Measurements from ENCODE around the gene SLAMF8. TPM values are rescaled to one million over a fixed set of nuclear protein-coding genes. Genes with fewer than 3 reads are reported as not detected.

Gene SLAMF8
- total RNA-seq, 2 experiments from 2014 or later: 1.1 to 1.8 TPM

GRCh38 chr1:159845751-159846629 is 19.3 kb downstream of the SLAMF8 start:
- no peak overlapping the region for H3K27ac Mint-ChIP-seq
- DNase-seq: no peak
- no peak overlapping the region for H3K4me3 Mint-ChIP-seq
- ATAC-seq (ENCODE audit: low read depth): no peak
- no peaks in the 10 kb centered on the region for H3K36me3 Mint-ChIP-seq
- peaks cover 14% of the 10 kb centered on the region for H3K27me3 Mint-ChIP-seq
- H3K4me1 Mint-ChIP-seq: peaks cover 6% of the 10 kb centered on the region
- POLR2A ChIA-PET: no interaction called here
- no peaks in the 10 kb centered on the region for H3K9me3 Mint-ChIP-seq

DNA sequence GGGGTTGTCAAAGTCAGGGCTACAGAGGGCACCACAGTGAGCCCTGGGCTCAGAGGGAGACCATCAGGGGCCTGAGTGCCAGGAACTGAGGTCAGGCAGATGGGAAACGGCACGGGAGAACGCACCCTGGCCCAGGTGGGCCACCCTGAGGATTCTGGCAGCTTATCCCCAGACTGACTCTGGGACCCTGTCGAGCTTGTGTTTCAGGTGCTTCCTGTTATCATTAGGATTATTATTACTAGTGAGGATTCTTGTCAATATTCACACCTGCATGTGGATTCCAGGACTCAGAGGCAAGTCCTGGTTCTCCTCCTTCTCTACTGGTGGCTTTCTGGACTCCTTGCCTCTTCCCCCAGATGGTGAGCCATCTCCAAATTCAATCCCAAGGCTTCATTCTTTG is 20.6 kb downstream of the SLAMF8 start:
- DNase-seq: no peak
- no peak for ATAC-seq (ENCODE audit: low read depth)
- peaks cover 17% of the 10 kb centered on the region for H3K27me3 Mint-ChIP-seq
- H3K4me1 Mint-ChIP-seq: peaks cover 6% of the 10 kb centered on the region
- no peaks in the 10 kb centered on the region for H3K36me3 Mint-ChIP-seq
- H3K27ac Mint-ChIP-seq: no peak overlapping the region
- H3K9me3 Mint-ChIP-seq: no peaks in the 10 kb centered on the region
- no peak overlapping the region for H3K4me3 Mint-ChIP-seq
- POLR2A ChIA-PET: no interaction called here

DNA sequence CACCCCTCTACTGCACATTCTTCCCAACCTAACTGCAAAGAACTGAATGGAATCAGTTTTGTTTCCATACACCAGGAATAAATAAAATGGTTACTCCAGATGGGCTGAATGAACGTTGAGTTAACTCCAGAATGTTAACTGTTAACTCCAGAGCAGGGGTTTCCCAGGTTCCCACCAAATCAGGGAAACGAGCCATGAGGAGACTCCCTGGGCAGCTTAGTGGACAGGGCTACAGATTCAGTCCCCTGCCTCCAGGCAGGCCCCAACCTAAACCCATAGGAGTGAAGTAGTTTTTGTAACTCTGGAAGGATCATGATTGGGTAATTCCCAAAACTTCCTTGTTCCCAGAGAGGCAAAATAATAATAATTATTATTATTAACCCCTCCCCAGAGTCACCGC is 21.7 kb downstream of the SLAMF8 start:
- peaks cover 9% of the 10 kb centered on the region for H3K4me1 Mint-ChIP-seq
- no peak overlapping the region for H3K27ac Mint-ChIP-seq
- DNase-seq: no peak
- POLR2A ChIA-PET: no interaction called here
- no peaks in the 10 kb centered on the region for H3K9me3 Mint-ChIP-seq
- no peak overlapping the region for H3K4me3 Mint-ChIP-seq
- H3K36me3 Mint-ChIP-seq: no peaks in the 10 kb centered on the region
- H3K27me3 Mint-ChIP-seq: peaks cover 21% of the 10 kb centered on the region
- no peak for ATAC-seq (ENCODE audit: low read depth)

DNA sequence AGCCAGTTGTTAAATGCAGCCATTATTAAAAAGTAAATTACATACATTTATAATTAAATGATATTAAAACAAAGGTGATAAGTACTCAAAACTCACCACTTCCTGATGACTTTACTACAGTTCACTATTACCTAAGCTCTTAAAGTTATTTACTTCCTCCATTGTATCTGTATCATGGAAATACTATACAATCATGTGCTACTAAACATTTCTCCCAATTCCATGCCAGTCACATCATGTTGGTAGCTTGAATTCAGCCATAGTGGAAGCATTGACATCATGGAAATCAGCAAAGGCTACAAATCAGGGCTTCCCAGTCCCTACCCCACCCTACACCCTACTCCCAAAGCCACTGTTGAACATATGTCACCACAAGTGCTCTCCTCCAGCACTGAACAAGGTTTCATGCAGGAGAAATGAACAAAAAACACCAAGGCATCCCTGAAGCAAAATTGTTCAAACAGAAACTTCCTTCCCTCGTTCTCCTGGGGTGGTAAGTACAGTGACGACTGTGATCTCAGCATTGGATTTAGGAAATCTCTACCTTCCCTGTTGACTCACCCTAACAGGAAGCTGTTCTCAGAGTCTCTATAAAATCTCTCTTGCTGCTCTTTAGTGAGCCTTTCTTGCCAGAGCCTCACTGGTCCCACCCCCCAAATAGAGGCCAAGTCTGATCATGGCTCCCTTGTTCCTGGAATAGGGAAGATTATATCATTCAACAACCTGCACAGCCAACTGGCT is 23.1 kb downstream of the SLAMF8 start:
- no peak overlapping the region for H3K27ac Mint-ChIP-seq
- H3K36me3 Mint-ChIP-seq: no peaks in the 10 kb centered on the region
- H3K27me3 Mint-ChIP-seq: peaks cover 13% of the 10 kb centered on the region
- POLR2A ChIA-PET: no interaction called here
- H3K4me3 Mint-ChIP-seq: no peak overlapping the region
- no peaks in the 10 kb centered on the region for H3K9me3 Mint-ChIP-seq
- ATAC-seq (ENCODE audit: low read depth) (no peak), DNase-seq (no peak)
- peaks cover 15% of the 10 kb centered on the region for H3K4me1 Mint-ChIP-seq

DNA sequence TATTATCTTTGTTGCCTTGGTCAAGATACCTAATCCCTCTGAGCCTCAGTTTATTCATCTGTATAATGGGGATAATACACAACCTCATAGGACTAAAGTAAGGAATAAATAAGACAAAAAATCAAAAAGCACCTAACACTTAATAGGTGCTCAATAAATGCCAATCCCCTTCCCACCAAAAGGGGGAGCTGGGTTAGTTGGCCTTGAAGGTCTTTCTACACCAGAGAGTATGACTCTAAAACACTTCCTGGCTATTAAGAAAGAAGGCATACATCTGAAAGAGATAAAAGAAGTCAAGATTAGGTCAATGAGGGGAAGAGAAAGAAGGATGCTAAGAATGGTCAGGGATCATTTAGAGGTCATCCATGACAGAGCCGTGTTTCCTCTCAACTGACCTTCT is 24.7 kb downstream of the SLAMF8 start:
- H3K4me3 Mint-ChIP-seq: no peak overlapping the region

GRCh38 chr1:159853417-159854115 is 26.9 kb downstream of the SLAMF8 start:
- H3K36me3 Mint-ChIP-seq: no peaks in the 10 kb centered on the region
- peak overlapping the region; percentile 76 for H3K4me3 Mint-ChIP-seq
- ATAC-seq (ENCODE audit: low read depth) (no peak), DNase-seq (no peak)
- POLR2A ChIA-PET: interaction anchor here (0.7 to 1.6 kb wide), 2 partner anchors 19 to 27 kb away, joined by 5 read pairs; partner anchors contain the start of gene SLAMF8
- no peaks in the 10 kb centered on the region for H3K9me3 Mint-ChIP-seq
- no peak overlapping the region for H3K27ac Mint-ChIP-seq
- H3K27me3 Mint-ChIP-seq: peaks cover 13% of the 10 kb centered on the region
- peaks cover 14% of the 10 kb centered on the region for H3K4me1 Mint-ChIP-seq

More for the DNA sequence above, 24.7 kb downstream of the SLAMF8 start:
- ATAC-seq (ENCODE audit: low read depth) (no peak), DNase-seq (no peak)
- Mint-ChIP-seq H3K27me3 (peaks cover 13% of the 10 kb centered on the region), H3K4me1 (peaks cover 18% of the 10 kb centered on the region), H3K27ac (no peak overlapping the region), H3K9me3 (no peaks in the 10 kb centered on the region), H3K36me3 (no peaks in the 10 kb centered on the region)
- POLR2A ChIA-PET: no interaction called here

GRCh38 chr1:159854116-159854692 is 27.5 kb downstream of the SLAMF8 start:
- peaks cover 11% of the 10 kb centered on the region for H3K27me3 Mint-ChIP-seq
- POLR2A ChIA-PET: interaction anchor here (1.0 to 1.6 kb wide), 2 partner anchors 28 to 71 kb away, joined by 3 to 5 read pairs; partner anchors contain the start of genes SLAMF8 and TAGLN2
- peak overlapping the region; percentile 76 for H3K4me3 Mint-ChIP-seq
- no peaks in the 10 kb centered on the region for H3K36me3 Mint-ChIP-seq
- DNase-seq (no peak), ATAC-seq (ENCODE audit: low read depth) (peak; percentile 20)
- peak overlapping the region; percentile 16 for H3K27ac Mint-ChIP-seq
- H3K9me3 Mint-ChIP-seq: no peaks in the 10 kb centered on the region
- H3K4me1 Mint-ChIP-seq: peaks cover 14% of the 10 kb centered on the region

DNA sequence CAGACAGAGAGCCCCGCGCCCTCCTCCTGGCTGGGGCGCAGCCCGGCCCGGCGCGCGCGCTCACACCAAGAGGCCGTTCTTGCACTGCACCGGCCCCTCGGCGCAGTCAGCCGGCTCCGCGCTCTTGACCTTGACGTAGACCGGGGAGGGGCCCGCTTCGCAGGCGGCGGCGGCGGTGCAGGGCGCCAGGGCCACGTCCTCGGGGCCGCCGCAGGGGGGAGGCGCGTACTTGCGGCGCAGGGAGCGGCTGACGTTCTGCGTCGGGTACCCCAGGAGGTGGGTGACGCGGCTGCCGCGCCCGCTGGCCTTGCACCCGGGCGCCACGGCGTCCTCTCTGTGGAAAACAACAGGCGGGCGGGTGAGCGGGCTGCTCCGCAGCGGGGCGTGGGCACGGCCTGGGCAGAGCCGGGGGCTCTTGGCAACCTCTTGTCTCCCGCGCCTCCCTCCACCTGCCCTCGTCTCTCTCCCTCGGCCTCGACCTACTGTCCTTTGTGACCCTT is 28.1 kb downstream of the SLAMF8 start:
- H3K27ac Mint-ChIP-seq: peak overlapping the region; percentile 68
- H3K4me3 Mint-ChIP-seq: peak overlapping the region; percentile 84
- POLR2A ChIA-PET: interaction anchor here (0.7 to 1.6 kb wide), 4 partner anchors 28 to 71 kb away, joined by 3 to 9 read pairs (median 4); partner anchors contain the start of genes SLAMF8 and TAGLN2
- H3K36me3 Mint-ChIP-seq: no peaks in the 10 kb centered on the region
- peaks cover 14% of the 10 kb centered on the region for H3K4me1 Mint-ChIP-seq
- ATAC-seq (ENCODE audit: low read depth): peak; percentile 94
- DNase-seq: peak; percentile 81
- H3K9me3 Mint-ChIP-seq: no peaks in the 10 kb centered on the region
- peaks cover 10% of the 10 kb centered on the region for H3K27me3 Mint-ChIP-seq

- POLR2A ChIA-PET: interaction anchor here (0.7 to 0.8 kb wide), 2 partner anchors 37 to 64 kb away, joined by 3 to 9 read pairs; no protein-coding TSS in a partner anchor
- no peak overlapping the region for H3K27ac Mint-ChIP-seq
- no peak for ATAC-seq (ENCODE audit: low read depth)
- H3K4me1 Mint-ChIP-seq: peaks cover 13% of the 10 kb centered on the region
- H3K4me3 Mint-ChIP-seq: peak overlapping the region; percentile 84
- H3K36me3 Mint-ChIP-seq: no peaks in the 10 kb centered on the region
- no peaks in the 10 kb centered on the region for H3K9me3 Mint-ChIP-seq
- H3K27me3 Mint-ChIP-seq: peaks cover 10% of the 10 kb centered on the region
- DNase-seq: no peak
Observed at GRCh38 chr1:159855709-159856108, 29.0 kb downstream of the SLAMF8 start.

DNA sequence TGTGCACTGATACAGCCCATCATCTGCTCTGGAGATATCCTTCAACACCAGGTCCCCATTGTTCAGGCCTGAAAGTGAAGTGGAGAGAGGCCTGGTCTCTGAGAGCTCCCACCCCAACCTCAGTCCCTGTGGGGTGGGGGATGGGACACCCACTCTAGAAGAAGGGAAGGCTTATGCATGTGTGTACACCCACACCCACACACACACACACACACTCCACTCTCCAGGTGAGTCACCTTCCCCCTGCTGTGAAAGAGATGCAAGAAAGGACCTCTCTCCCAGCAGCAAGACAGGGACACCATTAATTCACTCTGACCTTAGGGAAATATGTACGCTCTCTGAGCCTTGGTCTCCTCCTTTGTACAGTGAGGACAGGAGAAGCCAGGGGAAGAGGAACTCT is 29.9 kb downstream of the SLAMF8 start:
- Mint-ChIP-seq H3K27me3 (peaks cover 10% of the 10 kb centered on the region), H3K4me3 (no peak overlapping the region), H3K36me3 (no peaks in the 10 kb centered on the region), H3K27ac (peak overlapping the region; percentile 41), H3K4me1 (peaks cover 13% of the 10 kb centered on the region), H3K9me3 (no peaks in the 10 kb centered on the region)
- DNase-seq: no peak
- ATAC-seq (ENCODE audit: low read depth): no peak
- POLR2A ChIA-PET: interaction anchor here (1.1 kb wide), 1 partner anchor 75 kb away, joined by 4 read pairs; no protein-coding TSS in a partner anchor

DNA sequence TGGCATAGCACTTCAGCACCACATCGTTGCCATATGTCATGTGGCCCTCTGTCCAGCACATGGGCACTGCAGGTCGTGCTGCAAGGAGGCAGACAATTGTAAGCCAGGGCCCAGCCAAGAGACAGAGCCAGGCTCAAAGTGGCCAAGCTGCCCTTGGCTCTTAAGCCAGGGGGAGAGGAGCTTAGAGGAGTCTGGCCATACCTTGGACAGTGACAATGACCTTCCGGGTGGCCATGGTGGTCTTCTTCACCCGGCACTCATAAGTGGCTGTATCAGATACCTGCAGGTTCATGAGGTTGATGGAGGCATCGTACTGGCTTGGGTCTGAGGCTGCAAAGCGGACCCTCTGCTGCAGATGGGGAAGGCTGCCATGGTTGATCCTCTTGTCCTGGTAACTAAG is 31.2 kb downstream of the SLAMF8 start:
- H3K4me3 Mint-ChIP-seq: no peak overlapping the region
- no peaks in the 10 kb centered on the region for H3K36me3 Mint-ChIP-seq
- H3K4me1 Mint-ChIP-seq: peaks cover 13% of the 10 kb centered on the region
- ATAC-seq (ENCODE audit: low read depth) (no peak), DNase-seq (no peak)
- H3K27me3 Mint-ChIP-seq: peaks cover 7% of the 10 kb centered on the region
- no peak overlapping the region for H3K27ac Mint-ChIP-seq
- POLR2A ChIA-PET: no interaction called here
- H3K9me3 Mint-ChIP-seq: no peaks in the 10 kb centered on the region

- Mint-ChIP-seq H3K4me3 (no peak overlapping the region), H3K27me3 (peaks cover 4% of the 10 kb centered on the region), H3K4me1 (peaks cover 7% of the 10 kb centered on the region), H3K9me3 (no peaks in the 10 kb centered on the region), H3K36me3 (no peaks in the 10 kb centered on the region), H3K27ac (no peak overlapping the region)
- POLR2A ChIA-PET: no interaction called here
- DNase-seq: no peak
- ATAC-seq (ENCODE audit: low read depth): no peak
Observed at GRCh38 chr1:159859767-159860322, 33.2 kb downstream of the SLAMF8 start.
